Mucosa of gallbladder (tissue), 1 donor: Measurements from ENCODE around the gene CDK11B. TPM values are rescaled to one million over a fixed set of nuclear protein-coding genes. Genes with fewer than 3 reads are reported as not detected.

Experiments
- DNase-seq: peaks from one replicate; pipeline ENCODE4 v3.0.0-alpha.2; 2020; ENCODE audit warnings: low spot score
- total RNA-seq: library from RNA; stranded (reverse); gene quantifications from one replicate; pipeline ENCODE4 v1.2.1, GENCODE V29; 2021
- donor health status: DM: no; HTN: no; CAD: no.

Gene CDK11B
- total RNA-seq, 1 donor from 2014 or later = 24.2 TPM

DNA sequence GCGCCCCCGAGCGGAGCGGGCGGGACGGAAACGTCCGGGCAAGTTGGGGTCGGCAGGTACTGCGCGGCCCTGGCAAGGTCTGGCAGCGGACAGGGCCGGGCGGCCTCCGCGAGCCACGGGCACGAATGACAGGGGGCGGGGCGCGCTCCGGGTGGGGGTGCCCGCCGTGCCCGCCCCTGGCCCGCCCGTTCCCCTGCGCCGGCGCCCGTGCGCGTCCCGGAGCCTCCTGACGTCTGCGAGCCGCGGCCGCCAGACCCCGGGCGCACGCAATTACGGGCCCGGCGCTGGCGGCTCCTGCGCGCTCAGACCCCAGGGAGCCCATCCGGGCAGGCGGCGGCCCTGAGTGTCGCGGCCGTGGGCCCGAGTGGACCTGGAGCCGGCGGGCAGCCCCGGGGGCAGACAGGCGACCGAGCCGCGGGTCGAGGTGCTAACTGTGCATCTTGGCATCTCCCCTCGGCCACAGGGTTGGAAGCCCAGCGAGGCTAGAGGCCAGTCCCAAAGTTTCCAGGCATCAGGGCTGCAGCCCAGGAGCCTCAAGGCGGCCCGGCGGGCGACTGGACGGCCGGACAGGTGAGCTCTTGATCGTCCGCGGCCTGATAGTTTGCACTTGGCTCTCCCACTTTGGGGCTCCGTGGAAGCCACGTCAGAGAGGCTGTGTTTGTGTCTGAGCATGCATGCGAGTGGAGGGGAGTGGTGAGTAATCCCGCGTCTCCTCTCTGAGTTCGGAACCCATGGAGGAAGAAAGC lies 42.6 kb downstream of the CDK11B start:
- no peak for DNase-seq

DNA sequence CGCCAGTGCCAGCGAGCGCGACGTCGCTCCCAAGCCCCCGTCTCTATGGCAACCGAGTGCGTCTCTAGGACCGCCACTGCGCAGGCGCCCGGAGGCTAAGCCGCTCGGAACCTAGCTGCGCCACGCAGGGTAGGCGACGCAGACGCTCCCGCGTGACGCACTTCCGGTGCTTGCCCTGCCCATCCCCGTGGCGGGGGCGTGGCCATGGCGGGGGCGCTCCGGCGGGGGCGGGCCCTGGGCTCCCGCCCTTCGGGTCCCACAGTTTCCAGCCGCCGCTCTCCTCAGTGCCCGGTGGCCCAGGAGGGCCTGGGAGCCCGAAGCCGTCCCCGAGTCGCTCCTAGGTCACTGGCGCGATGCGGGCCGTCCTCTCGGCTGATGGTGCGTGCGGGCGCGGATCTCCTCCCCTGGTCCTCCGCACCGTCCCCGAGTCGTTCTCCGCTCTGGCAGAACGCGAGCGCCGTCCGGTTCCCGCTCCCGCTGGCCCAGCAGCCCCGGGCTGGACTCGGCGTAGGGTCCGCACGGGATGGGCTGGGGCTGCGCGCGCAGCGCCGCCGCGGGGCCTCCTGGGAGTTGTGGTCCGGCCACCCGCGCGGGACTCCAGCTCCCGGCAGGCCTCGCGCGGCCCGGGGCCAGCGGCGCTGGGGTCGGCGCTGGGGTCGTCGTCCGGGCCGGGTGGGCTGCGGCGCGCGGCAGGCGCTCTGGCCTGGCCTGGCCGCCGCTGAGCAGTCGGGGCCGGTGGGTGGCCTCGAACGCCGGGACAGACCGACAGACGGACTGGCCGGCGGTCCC lies 43.4 kb downstream of the CDK11B start, which contains the start of gene MIB2:
TSS of gene MIB2 (plus strand) at position 245 of the 789 bp plus-strand sequence. CDS start 7,953 bp downstream, outside the sequence.
- peak; percentile 96 for DNase-seq

DNA sequence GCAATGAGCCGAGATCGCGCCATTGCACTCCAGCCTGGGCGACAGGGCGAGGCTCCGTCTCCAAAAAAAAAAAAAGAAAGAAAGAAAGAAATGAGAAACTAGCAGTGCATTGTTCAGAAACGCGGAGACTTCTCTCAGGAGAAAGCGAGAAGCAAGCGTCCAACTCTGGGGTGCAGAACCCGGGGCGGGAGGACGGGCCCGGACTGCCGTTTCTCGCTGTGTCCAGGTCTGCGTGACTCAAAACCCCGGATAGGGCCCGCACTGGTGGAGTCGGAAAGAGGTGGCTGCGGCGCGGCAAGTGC lies 43.9 kb downstream of the CDK11B start:
- DNase-seq = no peak

DNA sequence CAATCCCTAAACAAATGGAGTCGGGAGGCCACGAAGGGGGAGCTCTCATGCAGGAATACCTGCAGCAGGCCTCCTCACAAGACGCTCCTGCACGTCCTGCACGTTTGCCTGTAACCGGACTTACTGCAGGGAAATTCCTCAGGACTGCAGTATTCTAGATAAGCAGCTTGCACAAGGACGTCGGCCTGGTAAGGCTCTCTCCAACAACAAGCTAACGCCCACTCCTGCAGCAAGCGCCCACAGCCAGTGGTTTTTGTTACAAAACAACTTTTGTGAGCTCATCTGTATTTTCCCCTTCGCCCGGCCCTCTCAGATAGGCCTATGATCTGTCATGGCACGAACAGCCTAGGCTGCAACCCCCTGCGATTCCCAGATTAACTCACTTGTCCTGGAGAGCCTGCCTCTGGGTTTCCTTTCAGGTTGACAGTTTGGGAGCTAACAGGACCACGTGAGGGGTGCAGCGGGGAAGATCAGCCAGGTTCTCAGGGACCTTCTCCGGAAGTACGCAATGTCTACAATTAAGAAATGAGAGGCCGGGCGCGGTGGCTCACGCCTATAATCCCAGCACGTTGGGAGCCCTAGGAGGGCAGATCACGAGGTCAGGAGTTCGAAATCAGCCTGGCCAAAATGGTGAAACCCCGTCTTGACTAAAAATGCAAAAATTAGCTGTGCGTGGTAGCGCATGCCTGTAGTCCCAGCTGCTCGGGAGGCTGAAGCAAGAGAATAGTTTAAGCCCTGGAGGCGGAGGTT lies 44.4 kb downstream of the CDK11B start:
- peak; percentile 42 for DNase-seq

DNA sequence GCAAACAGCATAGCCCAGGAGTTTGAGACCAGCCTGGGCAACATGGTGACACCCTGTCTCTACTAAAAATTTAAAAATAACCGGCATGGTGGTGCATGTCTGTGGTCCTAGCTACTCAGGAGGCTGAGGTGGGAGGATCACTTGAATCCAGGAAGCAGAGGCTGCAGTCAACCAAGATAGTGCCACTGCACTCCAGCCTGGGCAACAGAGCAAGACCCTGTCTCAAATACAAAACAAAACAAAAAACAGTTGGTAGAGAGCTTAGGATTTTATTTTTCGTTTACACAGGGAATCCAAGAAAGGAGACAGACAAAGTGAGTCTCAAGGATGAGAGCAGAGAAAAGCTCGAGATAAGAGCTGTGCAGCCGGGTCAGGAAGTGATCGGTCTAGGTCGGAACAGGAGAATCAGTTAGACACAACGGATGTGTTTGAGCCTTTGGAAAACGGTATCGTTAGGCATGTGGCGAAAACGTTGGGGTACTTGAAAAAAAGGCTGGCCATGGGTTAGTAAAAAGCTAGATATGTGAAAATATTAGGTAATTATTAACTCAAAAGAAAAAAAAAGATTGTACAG lies 45.2 kb downstream of the CDK11B start:
- DNase-seq = no peak

DNA sequence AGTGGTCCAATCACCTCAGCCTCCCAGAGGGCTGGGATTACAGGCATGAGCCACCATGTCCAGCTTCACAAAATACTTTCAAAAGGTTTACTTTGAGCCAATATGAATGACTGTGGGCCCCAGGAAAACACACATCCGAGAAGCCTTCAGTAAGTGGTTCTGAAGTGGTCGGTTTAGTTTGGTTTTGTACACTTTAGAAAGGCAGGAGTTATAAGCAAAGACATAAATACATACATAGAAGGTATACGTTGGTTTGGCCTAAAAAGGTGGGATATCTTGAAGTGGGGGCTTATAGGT lies 46.8 kb downstream of the CDK11B start:
- no peak for DNase-seq

DNA sequence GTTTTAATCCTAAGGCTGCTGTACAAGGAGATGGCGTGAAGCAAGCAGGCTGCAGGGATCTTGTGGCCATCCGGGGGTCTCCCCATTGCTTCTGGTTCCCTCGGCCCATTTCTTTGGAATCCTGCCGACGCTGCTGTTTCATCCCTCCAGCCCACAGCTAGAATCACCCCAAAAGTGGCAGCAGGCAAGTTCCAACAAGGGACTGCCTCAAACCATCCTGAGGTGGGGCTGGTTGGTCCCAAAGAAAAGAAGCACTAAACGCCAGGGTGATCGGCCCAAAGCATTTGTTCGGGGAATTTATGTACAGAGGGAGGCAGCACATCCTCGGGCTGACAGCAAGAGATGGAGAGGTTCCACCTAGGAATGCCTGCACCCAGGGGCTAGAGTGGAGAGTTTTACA lies 48.0 kb downstream of the CDK11B start:
- no peak for DNase-seq

DNA sequence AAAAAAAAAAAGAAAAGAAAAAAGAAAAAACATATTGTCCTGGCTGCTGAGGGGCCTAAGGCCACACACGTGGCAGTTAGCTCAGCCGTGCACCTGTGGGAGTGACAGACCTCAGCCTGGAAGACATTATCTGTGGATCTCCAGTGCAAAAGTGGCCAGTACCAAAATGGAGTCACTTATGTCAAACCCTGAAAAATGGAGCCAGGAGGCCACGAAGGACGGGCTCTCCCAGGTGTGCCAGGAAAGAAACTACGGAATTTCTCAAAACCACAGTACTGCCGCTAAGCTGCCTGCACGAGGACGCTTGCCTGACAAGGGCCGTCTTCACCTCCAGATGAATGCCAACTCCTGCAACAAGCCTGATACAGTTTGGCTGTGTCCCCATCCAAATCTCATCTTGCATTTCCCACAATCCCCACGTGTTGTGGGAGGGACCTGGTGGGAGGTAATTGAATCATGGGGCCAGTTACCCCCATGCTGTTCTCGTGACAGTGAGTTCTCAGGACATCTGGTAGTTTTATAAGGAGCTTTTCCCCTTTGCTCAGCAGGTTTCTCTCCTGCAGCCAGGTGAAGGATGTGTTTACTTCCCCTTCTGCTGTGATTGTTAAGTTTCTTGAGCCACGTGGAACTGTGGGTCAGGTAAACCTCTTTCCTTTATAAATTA lies 48.9 kb downstream of the CDK11B start:
- no peak for DNase-seq

DNA sequence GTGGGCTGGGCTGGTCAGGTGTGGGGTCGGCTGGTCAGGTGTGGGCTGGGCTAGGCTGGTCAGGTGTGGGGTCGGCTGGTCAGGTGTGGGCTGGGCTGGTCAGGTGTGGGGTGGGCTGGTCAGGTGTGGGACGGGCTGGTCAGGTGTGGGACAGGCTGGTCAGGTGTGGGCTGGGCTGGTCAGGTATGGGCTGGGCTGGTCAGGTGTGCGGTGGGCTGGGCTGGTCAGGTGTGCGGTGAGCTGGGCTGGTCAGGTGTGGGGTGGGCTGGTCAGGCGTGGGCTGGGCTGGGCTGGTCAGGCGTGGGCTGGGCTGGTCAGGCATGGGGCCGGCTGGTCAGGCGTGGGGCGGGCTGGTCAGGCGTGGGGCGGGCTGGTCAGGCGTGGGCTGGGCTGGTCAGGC lies 52.6 kb downstream of the CDK11B start:
- no peak for DNase-seq

DNA sequence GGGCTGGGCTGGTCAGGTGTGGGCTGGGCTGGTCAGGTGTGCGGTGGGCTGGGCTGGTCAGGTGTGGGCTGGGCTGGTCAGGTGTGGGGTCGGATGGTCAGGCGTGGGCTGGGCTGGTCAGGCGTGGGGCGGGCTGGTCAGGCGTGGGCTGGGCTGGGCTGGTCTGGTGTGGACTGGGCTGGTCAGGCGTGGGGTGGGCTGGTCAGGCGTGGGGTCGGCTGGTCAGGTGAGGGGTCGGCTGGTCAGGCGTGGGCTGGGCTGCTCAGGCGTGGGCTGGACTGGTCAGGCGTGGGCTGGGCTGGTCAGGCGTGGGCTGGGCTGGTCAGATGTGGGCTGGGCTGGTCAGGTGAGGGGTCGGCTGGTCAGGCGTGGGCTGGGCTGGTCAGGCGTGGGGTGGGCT lies 53.1 kb downstream of the CDK11B start:
- DNase-seq = no peak

DNA sequence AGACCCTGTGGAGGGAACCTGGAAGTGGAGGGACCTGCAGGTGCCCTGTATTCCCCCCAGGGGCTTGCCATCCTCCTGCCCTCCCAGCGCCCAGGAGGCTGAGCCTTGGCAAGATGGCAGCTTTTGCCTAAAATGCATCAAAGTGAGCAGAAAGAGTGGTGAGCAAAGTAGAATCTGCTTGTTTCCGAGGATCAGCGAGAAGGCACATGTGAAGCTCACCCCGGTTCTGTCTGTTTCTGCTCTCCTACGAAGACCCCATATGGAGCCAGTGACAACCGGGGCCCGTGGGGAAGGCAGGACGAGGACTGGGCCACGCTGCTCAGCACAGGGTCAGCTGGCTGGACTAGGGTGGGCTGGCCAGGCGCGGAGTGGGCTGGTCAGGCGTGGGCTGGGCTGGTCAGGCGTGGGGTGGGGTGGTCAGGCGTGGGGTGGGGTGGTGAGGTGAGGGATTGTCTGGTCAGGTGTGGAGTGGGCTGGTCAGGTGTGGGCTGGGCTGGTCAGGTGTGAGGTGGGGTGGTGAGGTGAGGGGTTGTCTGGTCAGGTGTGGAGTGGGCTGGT lies 53.7 kb downstream of the CDK11B start:
- DNase-seq = no peak

DNA sequence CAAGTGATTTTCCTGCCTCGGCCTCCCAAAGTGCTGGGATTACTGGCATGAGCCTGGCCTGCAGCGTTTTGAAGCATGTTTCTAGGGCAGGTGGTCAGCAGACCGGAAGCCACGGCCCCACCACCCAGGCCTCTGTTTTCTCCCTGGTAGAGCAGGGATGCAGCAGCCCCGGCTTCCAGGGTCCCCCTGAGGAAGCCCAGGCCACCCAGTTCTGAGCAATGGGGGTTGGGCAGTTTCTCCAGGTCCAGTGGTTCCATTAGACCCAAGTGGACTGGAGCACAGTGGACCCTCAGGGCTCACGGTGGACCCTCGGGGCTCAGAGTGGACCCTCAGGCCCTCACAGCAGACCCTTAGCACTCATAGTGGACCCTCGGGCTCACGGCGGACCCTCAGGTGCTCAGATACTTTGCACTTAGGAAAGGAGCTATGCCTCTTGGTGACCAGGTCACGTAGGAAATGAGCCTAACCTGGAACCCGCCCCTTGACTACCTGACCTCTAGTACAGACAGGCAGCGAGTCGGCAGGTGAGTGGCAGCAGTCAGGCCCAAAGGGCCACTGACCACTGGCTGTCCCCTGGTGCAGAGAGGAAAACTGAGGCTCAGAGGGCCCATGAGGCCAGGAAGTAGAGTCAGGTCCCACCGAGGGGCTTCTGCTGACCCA lies 54.3 kb downstream of the CDK11B start:
- DNase-seq = no peak

DNA sequence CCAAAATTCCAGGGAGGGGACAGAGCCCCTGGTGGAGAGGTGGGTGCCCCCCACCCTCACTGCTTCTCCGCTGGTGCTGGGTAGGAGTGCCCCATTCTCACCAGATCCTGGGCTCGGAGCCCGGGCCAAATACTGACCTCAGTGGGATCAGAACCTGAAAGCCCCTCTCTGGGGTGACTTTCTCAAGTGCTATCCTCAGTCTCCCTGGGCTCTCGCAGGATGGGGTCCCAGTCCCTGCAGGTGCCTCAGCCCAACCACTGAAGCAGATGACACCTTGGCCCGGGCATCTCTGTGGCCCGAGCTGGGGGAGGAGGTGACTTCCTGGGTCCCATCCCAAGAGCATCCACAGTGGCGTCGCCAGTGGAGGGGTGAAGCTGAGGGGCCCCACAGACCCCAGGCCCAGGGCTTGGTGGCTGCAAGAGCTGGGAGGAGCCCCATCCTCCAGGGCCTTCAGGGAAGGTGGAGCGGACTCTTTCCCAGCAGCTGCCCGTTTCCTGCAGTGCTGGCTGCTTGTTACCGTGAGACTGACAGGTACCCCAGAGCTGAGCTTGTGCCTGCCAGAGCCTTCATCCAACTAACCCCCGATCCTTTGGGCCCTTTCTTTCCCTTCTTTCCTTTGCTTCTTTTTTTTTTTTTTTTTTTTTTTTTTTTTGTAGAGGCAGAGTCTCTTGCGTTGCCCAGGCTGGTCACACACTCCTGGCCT lies 55.0 kb downstream of the CDK11B start:
- no peak for DNase-seq

DNA sequence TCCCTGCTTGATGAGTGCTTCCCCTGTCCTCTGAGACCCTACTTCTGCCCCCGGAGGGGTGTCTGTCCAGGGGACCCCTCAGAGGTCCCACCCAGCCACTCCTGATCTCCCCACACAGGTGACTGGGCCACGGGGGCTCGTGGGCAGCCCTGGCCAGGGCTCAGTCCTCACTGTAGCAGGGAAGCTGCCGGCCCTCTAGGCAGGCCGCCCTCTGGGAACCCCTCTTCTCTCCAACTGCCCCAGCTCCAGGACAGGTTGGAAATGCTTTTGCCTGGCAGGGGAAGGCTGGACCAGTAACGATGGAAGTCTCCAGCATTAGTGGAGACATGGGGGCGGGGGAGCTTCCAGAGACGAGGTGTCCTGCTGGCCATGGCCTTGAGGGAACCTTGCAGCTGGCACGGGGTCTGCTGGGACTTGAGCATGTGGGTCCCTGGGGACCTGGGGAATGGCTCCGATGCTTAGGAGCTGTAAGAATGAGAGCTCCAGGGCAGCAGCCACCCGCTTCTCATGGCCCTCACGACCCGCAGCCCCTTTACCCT lies 55.8 kb downstream of the CDK11B start:
- DNase-seq = no peak

DNA sequence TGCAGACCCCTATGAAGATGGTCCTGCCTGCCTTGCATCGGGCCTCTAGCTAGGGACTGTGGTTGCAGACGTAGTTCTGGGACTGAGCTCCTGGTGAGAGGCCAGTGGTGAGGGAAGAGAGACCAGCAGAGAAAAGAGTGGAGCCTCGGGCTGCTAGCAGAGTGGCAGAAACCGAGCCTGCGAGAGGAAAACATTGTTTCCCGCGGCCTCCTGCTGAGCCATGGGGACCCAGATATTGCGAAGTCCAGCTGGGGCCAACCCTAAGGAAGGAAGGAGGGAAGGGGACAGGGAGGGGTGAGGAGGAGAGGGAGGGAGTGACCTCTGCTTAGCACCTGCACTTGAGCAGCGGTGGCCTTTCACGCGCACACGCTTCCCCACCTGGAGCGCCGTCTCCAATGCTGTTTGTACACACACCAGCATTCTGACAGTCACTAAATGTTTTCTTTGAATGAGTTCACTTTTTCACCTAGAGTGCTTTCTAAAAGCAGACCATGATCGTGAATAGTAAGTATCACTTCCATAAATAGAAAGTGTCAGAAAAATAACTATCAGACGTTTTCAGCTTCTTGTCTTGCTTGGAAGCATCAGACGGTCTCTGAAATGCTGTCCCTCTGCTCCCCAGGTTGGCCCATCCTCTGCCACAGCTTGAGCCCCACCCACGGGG lies 56.4 kb downstream of the CDK11B start:
- DNase-seq = no peak

DNA sequence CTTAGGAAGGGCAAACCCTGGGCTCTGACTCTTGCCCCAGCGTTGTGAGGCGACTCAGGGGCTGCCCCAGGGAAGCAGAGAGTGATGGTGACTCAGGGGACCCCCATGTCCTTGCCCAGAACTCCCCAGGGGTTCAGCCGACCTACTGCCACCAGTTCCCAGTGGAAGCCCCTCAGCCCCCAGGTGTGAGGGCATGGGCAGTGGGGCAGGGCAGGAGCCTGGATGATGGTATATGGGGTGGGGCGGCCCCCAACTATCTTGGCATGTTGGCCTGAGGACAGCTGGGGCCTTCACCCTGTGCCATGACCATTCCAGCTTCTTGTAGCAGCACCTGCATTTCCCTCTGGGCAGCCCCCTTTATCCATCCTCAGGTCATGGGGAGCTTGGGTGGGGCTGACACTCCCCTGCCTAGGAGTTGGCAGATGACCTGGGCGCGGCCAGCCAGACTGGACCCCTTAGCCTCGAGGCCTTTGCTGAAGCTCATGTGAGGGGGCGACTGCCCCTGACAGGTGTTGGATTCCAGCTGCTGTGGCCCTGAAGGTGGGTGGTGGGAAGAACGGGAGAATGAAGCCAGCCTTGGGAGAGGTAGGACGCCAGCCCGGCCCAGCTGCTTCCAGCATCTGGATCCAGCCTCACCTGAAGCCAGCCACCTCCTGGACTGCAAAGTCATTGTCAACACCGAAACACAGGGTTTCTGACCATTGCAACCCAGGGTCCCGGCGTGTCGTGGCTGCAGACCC lies 57.1 kb downstream of the CDK11B start:
- DNase-seq = no peak

DNA sequence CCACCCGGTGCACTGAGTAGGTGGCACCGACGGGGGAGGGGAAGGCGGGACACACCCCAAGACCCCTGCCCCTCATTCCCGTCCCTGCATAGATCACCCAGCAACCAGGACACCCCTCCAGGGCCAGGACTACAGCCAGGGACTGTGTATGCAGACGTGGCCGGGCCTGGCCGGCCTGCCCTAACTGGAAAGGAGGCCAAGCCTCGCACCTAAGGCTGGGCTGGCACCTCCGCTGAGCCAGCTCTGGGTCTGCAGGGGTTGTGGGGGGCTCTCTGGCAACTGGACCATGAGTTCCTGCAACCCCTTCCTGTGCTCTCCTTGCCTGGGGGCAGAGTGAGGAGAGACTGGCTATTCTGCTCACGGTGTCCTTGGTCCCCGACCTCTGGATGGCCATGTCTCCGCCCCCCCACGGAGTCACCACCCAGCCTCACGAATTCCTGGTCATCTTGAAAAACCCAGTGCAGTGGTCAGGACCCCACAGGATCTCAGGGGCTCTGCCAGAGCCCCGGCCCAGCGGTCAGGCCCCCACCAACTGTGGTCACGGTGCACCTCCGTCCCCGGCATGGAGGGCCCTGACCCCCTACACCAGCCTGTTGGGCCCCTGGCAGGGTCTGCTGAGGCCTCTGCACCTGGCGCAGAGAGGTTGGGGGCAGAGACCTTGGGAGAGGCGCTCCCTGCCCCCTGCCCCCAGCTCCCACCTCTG lies 57.8 kb downstream of the CDK11B start:
- DNase-seq = no peak
